Glutamatergic neuron (in vitro differentiated cells): ENCODE measurements around the gene RPL14. TPM values are rescaled to one million over a fixed set of nuclear protein-coding genes. Genes with fewer than 3 reads are reported as not detected.

Source experiments
- DNase-seq: peaks from one replicate; pipeline ENCODE4 v3.0.0; 2022
- H3K27ac Mint-ChIP-seq: one replicate; pipeline ENCODE4 v1.8.0; 2020; ENCODE audit warnings: mild to moderate bottlenecking, mixed read lengths, inconsistent platforms; ENCODE audit not compliant: unreplicated experiment
- H3K27me3 Mint-ChIP-seq: one replicate; pipeline ENCODE4 v1.8.0; 2020; ENCODE audit warnings: mild to moderate bottlenecking, moderate library complexity, mixed read lengths, inconsistent platforms; ENCODE audit not compliant: unreplicated experiment
- H3K36me3 Mint-ChIP-seq: one replicate; pipeline ENCODE4 v1.8.0; 2020; ENCODE audit warnings: mild to moderate bottlenecking, mixed read lengths, inconsistent platforms; ENCODE audit not compliant: unreplicated experiment
- H3K4me1 Mint-ChIP-seq: one replicate; pipeline ENCODE4 v1.8.0; 2020; ENCODE audit warnings: mild to moderate bottlenecking, low read depth, mixed read lengths, inconsistent platforms; ENCODE audit not compliant: unreplicated experiment
- H3K4me3 Mint-ChIP-seq: one replicate; pipeline ENCODE4 v1.8.0; 2020; ENCODE audit warnings: mild to moderate bottlenecking, mixed read lengths, inconsistent platforms; ENCODE audit not compliant: unreplicated experiment
- H3K9me3 Mint-ChIP-seq: one replicate; pipeline ENCODE4 v1.8.0; 2020; ENCODE audit warnings: mild to moderate bottlenecking, moderate library complexity, mixed read lengths, inconsistent platforms; ENCODE audit not compliant: unreplicated experiment
- CTCF ChIP-seq: fragments of 200-600 bp; sonication (generic); IDR thresholded peaks from one replicate; pipeline ENCODE4 v1.5.0; 2021; ENCODE audit not compliant: partially characterized antibody, unreplicated experiment
- total RNA-seq: library from RNA; stranded (reverse); fragmentation: NEBNext Ultra II Directional; extraction: Animal tissue kit (Norgen Biotek cat#: 25700); gene quantifications from one replicate; pipeline ENCODE4 v1.2.1, GENCODE V29; 2021; ENCODE audit not compliant: unreplicated experiment

Gene RPL14
- total RNA-seq, 1 donor from 2014 or later, result 1,217 TPM

GRCh38 chr3:40502034-40502433, 44.9 kb downstream of the RPL14 start:
- TF ChIP-seq CTCF, result no peak
- DNase-seq, result no peak
- Mint-ChIP-seq H3K27ac (no peak overlapping the region), H3K27me3 (peaks cover 5% of the 10 kb centered on the region), H3K4me3 (no peak overlapping the region), H3K9me3 (no peaks in the 10 kb centered on the region), H3K4me1 (peaks cover 4% of the 10 kb centered on the region), H3K36me3 (no peaks in the 10 kb centered on the region)

- TF ChIP-seq CTCF, result no peak
- H3K27me3 Mint-ChIP-seq, result peaks cover 3% of the 10 kb centered on the region
- no peak for DNase-seq
- peak overlapping the region; percentile 96 for H3K4me3 Mint-ChIP-seq
- peaks cover 4% of the 10 kb centered on the region for H3K4me1 Mint-ChIP-seq
- H3K36me3 Mint-ChIP-seq, result no peaks in the 10 kb centered on the region
- H3K27ac Mint-ChIP-seq, result peak overlapping the region; percentile 59
- no peaks in the 10 kb centered on the region for H3K9me3 Mint-ChIP-seq
Observed at GRCh38 chr3:40504636-40505430, 47.7 kb downstream of the RPL14 start.

DNA sequence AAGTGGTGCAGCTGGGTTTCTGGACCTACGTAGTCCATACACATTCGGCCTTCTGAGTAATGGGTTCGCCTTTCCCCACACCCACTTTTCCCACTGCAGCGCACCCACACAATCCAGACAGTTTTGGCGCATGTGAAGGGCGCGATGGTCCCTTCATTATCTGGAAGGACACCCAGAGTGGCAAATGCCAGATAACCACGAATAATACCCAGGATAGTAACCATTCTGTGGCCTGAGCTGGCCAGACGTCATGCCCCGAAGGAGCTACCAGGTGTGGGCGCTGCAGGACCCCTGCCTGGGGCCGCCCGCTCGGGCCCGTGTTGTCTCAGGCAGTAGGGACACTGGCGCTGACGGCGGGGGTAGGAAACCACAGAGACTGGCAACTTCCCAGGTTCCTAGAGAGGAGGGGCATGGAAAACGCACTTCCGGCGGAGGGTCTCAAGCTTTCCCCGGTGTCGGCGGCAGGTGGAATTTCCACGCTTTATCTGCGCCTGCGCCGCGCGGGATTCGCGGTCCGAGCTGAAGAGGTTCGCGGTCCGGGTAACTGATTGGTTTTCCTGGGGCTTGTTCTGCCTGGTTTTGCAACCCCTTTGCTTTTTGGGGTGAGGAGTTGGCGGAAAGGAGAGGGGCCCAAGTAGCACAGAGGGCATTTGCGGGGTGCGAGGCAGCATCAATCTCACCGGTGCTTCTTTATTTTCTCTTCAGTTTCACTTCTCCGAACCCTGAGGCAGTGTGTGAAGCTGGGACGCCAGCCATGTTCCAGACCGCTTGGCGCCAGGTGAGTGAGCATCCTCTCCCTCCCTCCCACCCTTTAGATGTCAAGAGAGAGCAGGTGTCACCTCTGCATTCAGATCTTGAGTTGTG, 48.7 kb downstream of the RPL14 start, which contains the start of gene ZNF620:
ZNF620 (plus strand) TSS at position 441 of the 864 bp plus-strand sequence; CDS start at position 755, 314 bp downstream.
- H3K27me3 Mint-ChIP-seq, result peaks cover 2% of the 10 kb centered on the region
- H3K27ac Mint-ChIP-seq, result peak within 1 kb of the TSS; percentile 80
- H3K36me3 Mint-ChIP-seq, result no peaks in the 10 kb centered on the region
- no peaks in the 10 kb centered on the region for H3K9me3 Mint-ChIP-seq
- DNase-seq, result peak; percentile 88
- peaks cover 4% of the 10 kb centered on the region for H3K4me1 Mint-ChIP-seq
- no peak for TF ChIP-seq CTCF
- peak within 1 kb of the TSS; percentile 96 for H3K4me3 Mint-ChIP-seq

DNA sequence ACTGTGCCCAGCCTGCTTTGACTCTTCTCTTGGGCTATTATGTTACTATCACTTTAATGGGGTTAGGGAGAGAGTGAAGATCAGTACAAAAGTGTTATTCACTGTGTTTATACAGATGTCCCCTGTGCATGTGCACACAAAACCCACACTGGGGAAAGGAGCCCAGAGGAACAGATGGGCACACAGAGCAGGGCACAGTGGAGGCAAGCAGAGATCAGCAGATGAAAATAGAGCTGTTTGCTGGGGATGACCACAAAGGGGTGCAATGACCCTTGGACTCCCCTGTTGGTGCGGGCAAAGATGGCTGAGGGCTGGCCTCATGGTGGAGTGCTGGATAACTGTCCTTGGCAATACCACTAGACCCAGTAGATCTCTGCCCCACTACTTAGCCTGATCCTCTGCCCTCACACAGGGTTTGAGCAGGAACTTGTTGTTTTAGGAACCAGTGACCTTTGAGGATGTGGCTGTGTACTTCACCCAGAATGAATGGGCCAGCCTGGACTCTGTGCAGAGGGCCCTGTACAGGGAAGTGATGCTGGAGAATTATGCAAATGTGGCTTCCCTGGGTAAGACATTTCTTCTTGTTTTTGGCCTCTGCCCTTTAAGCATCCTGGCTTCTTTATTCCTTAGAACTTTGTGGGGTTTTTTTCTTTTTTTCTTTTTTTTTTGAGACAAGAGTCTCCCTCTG, 54.0 kb downstream of the RPL14 start:
- H3K36me3 Mint-ChIP-seq, result no peaks in the 10 kb centered on the region
- TF ChIP-seq CTCF, result no peak
- no peak overlapping the region for H3K27ac Mint-ChIP-seq
- DNase-seq, result no peak
- peaks cover 4% of the 10 kb centered on the region for H3K4me1 Mint-ChIP-seq
- no peak overlapping the region for H3K4me3 Mint-ChIP-seq
- H3K27me3 Mint-ChIP-seq, result no peaks in the 10 kb centered on the region
- H3K9me3 Mint-ChIP-seq, result no peaks in the 10 kb centered on the region
